GM06990 (cell line): ENCODE measurements around the gene BABAM2.

Experiments
- DNase-seq: peaks from one replicate; pipeline ENCODE4 v3.0.0-alpha.2; 2011; ENCODE audit not compliant: insufficient read length; ENCODE audit errors: extremely low read depth
- H3K27me3 ChIP-seq: replicated peaks from 2 replicates; pipeline ENCODE4 v1.6.0; 2011; ENCODE audit warnings: low read length; ENCODE audit not compliant: control insufficient read depth, insufficient read depth
- H3K36me3 ChIP-seq: 2 replicates; pipeline ENCODE4 v1.5.1; 2011; ENCODE audit warnings: low read length; ENCODE audit not compliant: control insufficient read depth, insufficient read depth
- H3K4me3 ChIP-seq: replicated peaks from 2 replicates; pipeline ENCODE4 v1.5.1; 2011; ENCODE audit warnings: low read depth, mild to moderate bottlenecking, control low read depth, low read length
- CTCF ChIP-seq: IDR thresholded peaks from 2 replicates; pipeline ENCODE4 v1.5.1; 2011; ENCODE audit warnings: low read length, control low read depth, mild to moderate bottlenecking, inconsistent platforms; ENCODE audit not compliant: insufficient read depth, poor library complexity, severe bottlenecking

BABAM2 gene

DNA sequence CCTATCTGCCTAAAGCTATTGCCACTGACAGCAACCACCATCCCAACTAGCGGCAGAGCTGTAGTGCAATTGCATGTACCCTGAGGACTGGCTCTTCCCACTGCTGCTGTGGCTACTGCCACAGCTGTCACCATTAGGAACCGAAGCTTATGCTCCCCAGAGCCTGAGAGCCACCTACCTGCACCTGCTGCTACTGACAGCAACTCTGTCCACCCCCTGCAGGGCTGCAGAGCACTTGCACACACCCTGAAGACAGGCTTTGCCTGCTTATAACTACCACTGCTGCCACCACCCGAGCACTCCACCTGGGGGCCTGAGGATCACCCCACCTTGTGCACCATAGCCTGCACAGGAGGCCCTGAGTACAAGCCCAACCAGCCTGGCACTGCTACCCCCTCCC is 284.5 kb downstream of the BABAM2 start:
- Histone ChIP-seq H3K36me3 (no peaks in the 10 kb centered on the region), H3K4me3 (no peak overlapping the region), H3K27me3 (no peaks in the 10 kb centered on the region)
- TF ChIP-seq CTCF, result no peak
- DNase-seq, result no peak

- H3K27me3 ChIP-seq, result no peaks in the 10 kb centered on the region
- no peak for DNase-seq
- no peak overlapping the region for H3K4me3 ChIP-seq
- no peaks in the 10 kb centered on the region for H3K36me3 ChIP-seq
- TF ChIP-seq CTCF, result no peak
These were observed 288.4 kb downstream of the BABAM2 start for GRCh38 chr2:28178946-28179345.

GRCh38 chr2:28181801-28182200 is 291.3 kb downstream of the BABAM2 start:
- no peaks in the 10 kb centered on the region for H3K36me3 ChIP-seq
- no peak for DNase-seq

DNA sequence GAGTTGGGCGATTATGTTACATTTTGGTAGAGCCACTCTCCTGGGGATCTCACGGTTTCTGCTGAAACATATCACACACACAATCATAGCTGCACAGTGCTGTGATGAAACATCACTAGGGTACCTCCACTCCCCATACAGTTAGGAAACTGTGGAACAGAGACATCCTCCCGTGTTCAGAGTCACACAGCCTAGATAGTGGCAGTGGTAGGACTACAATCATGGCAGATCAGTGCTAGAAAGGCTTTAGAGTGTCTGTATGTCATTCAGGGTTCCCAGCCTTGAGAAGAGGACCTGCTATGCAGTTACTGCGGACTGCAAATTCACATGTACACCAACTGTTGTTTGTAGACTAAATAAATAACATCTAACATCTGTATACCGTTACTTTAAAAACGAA is 291.8 kb downstream of the BABAM2 start:
- Histone ChIP-seq H3K36me3 (no peaks in the 10 kb centered on the region), H3K4me3 (no peak overlapping the region), H3K27me3 (no peaks in the 10 kb centered on the region)
- TF ChIP-seq CTCF, result no peak
- DNase-seq, result no peak

More at GRCh38 chr2:28181801-28182200, 291.3 kb downstream of the BABAM2 start:
- TF ChIP-seq CTCF, result no peak
- no peaks in the 10 kb centered on the region for H3K27me3 ChIP-seq
- no peak overlapping the region for H3K4me3 ChIP-seq

GRCh38 chr2:28185153-28185552 is 294.6 kb downstream of the BABAM2 start:
- no peaks in the 10 kb centered on the region for H3K27me3 ChIP-seq
- TF ChIP-seq CTCF, result no peak
- no peak for DNase-seq
- no peaks in the 10 kb centered on the region for H3K36me3 ChIP-seq
- no peak overlapping the region for H3K4me3 ChIP-seq

GRCh38 chr2:28185891-28186290 is 295.4 kb downstream of the BABAM2 start:
- Histone ChIP-seq H3K36me3 (no peaks in the 10 kb centered on the region), H3K4me3 (no peak overlapping the region), H3K27me3 (no peaks in the 10 kb centered on the region)
- no peak for TF ChIP-seq CTCF
- DNase-seq, result no peak
